ENCODE data around the gene SNAPC3. TPM values are rescaled to one million over a fixed set of nuclear protein-coding genes. Genes with fewer than 3 reads are reported as not detected.

The SNAPC3 gene
- total RNA-seq, 1 experiment from 2014 or later = 24.3 TPM

DNA sequence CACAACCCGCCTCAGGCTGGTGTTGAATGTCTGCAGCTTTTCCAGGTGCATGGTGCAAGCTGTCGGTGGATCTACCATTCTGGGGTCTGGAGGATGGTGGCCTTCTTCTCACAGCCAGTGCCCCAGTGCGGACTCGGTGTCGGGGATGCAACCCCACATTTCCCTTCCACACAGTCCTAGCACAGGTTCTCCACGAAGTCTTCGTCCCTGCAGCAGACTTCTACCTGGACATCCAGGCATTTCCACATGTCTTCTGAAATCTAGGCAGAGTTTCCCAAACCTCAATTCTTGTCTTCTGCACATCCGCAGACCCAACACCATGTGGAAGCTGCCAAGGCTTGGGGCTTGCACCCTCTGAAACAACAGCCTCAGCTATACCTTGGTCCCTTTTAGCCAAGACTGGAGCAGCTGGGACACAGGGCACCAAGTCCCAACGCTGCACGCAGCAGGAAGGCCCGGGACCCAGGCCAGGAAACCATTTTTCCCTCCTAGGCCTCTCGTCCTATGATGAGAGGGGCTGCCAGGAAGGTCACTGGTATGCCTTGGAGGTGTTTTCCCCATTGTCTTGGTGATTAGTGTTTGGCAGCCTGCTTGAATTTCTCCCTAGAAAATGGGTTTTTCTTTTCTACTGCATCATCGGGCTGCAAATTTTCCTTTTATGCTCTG, 69.9 kb downstream of the SNAPC3 start:
- DNase-seq (ENCODE audit: low spot score) = no peak

DNA sequence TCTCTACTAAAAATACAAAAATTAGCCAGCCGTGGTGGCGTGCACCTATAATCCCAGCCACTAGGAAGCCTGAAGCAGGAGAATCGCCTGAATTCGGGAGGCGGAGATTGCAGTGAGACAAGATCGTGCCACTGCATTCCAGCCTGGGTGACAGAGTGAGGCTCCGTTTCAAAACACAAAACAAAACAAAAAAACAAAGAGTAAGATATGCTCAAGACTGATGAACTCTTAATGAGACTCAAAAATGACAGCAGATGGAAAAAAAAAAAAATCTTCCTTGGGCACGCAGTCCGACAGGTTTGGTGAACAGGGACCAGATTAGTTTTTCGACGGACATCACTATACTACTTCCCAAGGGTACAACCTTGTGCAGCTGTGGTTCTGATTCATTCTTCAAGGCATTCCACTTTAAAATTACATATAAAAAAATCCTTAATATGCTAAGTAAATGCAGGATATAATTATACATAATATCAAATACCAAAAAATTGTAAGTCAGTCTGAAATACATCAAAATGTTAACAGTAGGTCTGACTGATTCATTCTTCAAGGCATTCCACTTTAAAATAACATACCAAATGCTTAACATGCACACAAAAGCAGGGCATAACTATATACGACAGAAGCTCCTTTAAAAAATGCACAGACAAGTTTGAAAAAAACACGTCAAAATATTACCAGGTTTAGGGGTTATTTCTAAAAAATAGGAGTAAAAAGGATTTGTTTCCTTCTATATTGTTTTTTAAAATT, 75.7 kb downstream of the SNAPC3 start:
- DNase-seq (ENCODE audit: low spot score) = no peak

DNA sequence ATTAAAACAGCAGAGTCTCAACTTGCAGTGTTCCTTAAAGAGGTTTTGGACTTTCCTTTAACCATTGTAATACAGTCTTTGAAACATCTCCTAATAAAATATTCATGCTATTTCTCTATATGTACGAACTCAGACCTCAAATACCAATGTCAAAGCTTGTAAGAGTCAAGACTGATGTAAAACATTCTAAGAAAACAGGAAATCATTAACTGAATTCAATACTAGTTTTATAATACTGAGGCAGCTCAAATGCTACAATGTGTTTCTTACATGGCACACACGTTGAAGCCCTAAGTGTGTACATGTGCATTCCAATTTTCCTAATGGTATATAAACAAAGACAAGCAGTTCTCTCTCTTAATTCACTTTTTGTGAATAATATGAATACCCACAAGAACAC, 76.5 kb downstream of the SNAPC3 start:
- no peak for DNase-seq (ENCODE audit: low spot score)

DNA sequence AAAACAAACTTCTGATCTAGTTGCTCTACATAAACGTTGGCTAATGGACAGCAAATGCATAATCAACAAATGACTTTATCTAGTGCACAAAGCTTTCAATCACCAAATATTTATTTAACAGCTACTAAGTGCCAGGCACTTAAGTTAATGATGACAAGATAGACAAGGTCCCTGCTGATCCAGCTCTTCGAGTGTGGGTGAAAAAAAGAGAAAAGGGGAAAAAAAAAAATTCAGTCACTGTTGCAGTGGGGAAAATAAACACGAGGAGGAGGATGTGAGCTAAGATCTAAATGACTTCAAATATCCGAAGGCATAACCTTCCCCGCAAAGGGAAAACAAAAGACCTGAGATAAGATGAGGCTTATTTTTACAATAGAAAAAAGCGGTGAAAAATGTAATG, 78.5 kb downstream of the SNAPC3 start:
- DNase-seq (ENCODE audit: low spot score) = no peak

DNA sequence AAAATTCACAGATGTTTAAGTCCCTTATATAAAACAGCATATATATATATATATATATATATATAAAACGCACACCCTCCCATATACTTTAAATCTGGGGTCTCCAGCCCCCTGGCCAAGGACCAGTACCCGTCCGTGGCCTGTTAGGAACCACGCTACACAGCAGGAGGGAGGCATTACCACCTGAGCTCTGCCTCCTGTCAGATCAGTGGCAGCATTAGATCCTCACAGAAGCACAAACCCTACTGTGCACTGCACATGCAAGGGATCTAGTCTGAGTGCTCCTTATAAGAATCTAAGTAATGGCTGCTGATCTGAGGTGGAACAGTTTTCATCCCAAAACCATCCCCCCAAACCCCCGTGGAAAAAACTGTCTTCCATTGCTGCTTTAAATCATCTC, 79.1 kb downstream of the SNAPC3 start:
- no peak for DNase-seq (ENCODE audit: low spot score)

DNA sequence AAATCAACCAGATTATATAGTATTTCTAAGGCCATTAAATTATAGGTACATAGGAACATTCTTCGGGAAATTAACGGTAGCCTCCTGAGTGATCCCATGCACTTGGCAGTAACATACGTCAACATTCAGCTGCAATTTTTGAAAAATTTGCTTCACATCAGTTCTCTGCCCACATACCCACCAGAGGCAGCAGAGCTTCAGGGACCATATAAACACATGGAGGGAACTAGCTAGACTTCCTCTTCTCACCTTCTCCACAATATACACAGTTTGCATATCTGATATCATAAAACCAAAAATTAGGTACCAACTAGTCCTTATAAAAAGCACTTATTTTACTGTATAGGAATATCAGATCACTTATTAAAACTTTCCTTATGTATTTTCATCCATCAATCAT, 83.2 kb downstream of the SNAPC3 start:
- DNase-seq (ENCODE audit: low spot score) = no peak

DNA sequence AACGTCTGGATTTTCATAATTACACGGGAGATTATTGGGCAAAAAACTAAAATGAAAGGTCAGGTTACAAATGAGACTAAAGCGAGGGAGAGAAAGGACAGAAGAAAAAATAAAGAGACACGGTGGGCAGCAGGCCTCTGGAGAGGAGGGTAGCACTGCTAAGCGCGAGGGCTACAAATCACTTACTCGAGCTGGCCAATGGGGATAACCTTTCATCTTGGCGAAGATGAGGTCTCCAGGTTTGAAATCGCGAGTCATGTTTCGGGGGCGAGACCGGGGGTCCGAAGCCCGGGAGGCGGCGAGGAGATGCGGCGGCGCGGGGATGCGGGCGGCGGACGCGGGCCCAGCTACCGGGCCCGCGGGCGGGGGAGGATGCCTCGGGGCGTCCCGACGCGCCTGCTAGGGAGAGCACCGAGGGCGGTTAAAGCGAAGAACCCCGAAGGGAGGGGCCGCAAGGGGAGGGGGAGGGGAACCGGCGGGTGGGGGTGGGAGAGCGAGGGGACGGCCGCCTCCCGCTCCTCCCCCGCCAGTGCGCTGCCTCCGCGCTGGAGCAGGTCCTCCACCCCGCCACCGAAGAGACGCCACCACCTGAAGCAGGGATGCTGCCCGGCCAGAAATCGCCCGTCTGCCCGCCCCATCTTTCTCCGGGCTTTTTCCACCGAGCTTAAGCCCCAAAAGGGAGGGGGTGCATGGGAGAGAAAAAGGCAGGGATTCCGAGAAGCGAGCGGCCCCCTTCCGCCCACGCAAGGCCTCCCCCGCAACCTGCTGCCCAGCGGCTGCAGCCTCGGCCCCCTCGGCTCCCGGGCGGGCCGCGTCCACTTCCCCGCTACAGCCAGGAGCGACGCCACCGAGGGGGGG, 87.5 kb downstream of the SNAPC3 start:
- no peak for DNase-seq (ENCODE audit: low spot score)

DNA sequence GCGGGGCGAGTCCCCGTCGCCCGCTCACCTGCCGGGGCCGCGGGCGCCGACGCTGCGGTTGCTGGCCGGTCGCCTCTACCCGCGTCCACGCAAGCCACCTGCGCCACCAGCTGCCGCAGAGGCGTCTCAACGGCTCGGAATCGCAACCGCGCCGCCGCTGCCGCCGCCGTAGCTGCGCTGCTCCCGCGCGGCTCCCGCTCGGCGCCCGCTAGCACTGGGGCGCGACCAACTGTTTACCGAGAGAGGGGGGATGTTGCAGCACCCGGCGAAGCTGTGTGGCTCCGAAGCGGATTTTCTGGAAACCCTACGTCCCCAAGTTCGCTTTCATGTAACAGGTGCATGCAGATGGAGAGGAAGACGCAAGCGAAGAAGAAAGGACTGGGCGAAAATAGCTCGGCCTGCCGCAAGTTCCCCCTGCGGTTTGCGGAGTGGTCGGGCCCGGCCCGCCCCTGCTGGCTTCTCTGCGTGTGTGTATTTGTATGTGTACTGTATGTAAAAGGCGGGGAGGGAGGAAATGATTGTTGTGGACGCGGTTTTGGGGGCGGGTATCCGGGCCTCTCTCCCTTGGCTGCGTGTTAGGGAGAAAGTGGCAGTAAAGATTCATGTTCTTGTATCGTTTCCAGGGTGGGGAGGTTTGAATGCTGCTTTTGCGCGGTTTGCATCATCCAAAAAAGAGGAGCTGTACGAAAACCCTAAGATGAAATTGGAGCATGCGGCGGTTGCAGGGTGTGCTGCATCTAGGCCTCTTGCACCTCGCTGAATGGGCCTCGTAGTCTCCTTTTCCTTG, 88.3 kb downstream of the SNAPC3 start, which contains the start of gene PSIP1:
TSS of gene PSIP1 (minus strand) at position 182 of the 787 bp plus-strand sequence. CDS start 782 bp downstream, outside the sequence.
- peak; percentile 69 for DNase-seq (ENCODE audit: low spot score)

Other genes starting within 250 kb of the SNAPC3 start
- gene TTC39B, start 115.7 kb upstream of the SNAPC3 start, total RNA-seq (2014; rRNA removed; shearing (Covaris generic)) = 4.5 and 7.7 TPM in 2 replicates
- 39.4 and 54.3 TPM in 2 replicates for gene PSIP1, start 88.1 kb downstream of the SNAPC3 start, total RNA-seq (2014; rRNA removed; shearing (Covaris generic))
- 1.8 and 2.2 TPM in 2 replicates for gene CCDC171, start 130.2 kb downstream of the SNAPC3 start, total RNA-seq (2014; rRNA removed; shearing (Covaris generic))

Data from H4 (cell line).